Stomach (tissue), 4 donors: ENCODE measurements around the gene TBC1D4.

Experiments used
- EP300 ChIP-seq: sonication (generic); formaldehyde crosslinking; IDR thresholded peaks from one replicate; pipeline ENCODE4 v1.6.1; 2017; ENCODE audit warnings: antibody characterized with exemption
- POLR2A ChIP-seq, 4 donors: fragments of 450-650 bp; IDR thresholded peaks; one replicate each; pipeline ENCODE4 v1.6.1; 2016; ENCODE audit warnings: antibody characterized with exemption in 4 of 4, control low read depth in 2 of 4, mild to moderate bottlenecking in 1 of 4, moderate library complexity in 1 of 4
- TF ChIP-seq, protein P1 (sequence below), 7 experiments: fragments of 450-650 bp in 4 of 7; fragments of 200-600 bp in 3 of 7; sonication (generic) in 3 of 7; IDR thresholded peaks; one replicate each; pipeline ENCODE4 v1.5.1; 2016 to 2019; ENCODE audit warnings: antibody characterized with exemption in 7 of 7, control low read depth in 2 of 7, mild to moderate bottlenecking in 1 of 7

DNA sequence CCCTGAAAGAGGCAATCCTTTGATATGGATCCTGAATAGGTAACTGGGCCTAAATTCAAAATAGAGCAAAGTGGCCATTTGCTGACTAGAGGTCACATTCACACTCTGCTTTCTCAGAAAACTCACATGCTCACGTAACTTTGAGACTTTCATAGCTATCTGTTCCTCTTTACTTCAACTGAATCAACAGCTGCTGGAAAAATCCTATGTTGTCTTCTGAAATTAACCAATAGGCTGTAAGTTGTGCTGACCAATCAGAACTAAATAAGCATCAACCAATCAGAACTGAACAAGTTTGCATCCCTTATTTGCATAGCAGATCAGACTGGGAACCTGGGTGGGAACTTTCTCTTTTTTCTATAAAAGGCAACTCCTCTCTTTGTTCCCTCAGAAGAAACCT is 24.0 kb upstream of the TBC1D4 start:
- TF ChIP-seq, protein P1, sequence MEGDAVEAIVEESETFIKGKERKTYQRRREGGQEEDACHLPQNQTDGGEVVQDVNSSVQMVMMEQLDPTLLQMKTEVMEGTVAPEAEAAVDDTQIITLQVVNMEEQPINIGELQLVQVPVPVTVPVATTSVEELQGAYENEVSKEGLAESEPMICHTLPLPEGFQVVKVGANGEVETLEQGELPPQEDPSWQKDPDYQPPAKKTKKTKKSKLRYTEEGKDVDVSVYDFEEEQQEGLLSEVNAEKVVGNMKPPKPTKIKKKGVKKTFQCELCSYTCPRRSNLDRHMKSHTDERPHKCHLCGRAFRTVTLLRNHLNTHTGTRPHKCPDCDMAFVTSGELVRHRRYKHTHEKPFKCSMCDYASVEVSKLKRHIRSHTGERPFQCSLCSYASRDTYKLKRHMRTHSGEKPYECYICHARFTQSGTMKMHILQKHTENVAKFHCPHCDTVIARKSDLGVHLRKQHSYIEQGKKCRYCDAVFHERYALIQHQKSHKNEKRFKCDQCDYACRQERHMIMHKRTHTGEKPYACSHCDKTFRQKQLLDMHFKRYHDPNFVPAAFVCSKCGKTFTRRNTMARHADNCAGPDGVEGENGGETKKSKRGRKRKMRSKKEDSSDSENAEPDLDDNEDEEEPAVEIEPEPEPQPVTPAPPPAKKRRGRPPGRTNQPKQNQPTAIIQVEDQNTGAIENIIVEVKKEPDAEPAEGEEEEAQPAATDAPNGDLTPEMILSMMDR (IDR thresholded peaks at IDR 0.05): no peak
- no peak for TF ChIP-seq POLR2A (IDR thresholded peaks at IDR 0.05)
- TF ChIP-seq EP300: no peak
